PC-9 (cell line): ENCODE measurements around the gene TUBA4A. TPM values are rescaled to one million over a fixed set of nuclear protein-coding genes. Genes with fewer than 3 reads are reported as not detected.

ENCODE experiments used
- BruUV-seq: library from RNA; stranded (reverse); fragments of 400-500 nt; replicated peaks from 2 replicates; lab custom pipeline; 2021; lab: Mats Ljungman, UMichigan
- CTCF ChIA-PET: fragments of 300-600 bp; sonication (Branson Sonifier 250); formaldehyde crosslinking; loops from one replicate; lab custom pipeline; 2022; ENCODE audit warnings: antibody characterized with exemption; lab: Charles Lee
- POLR2A ChIA-PET: fragments of 300-600 bp; sonication (Branson Sonifier 250); formaldehyde crosslinking; loops from one replicate; lab custom pipeline; 2022; ENCODE audit warnings: antibody characterized with exemption; ENCODE audit not compliant: unreplicated experiment; lab: Charles Lee
- DNase-seq, 2 experiments: peaks; one replicate each; pipeline versions ENCODE4 v3.0.0 to v3.0.0-alpha.2; 2015 to 2022; ENCODE audit warnings: mixed read lengths in 1 of 2
- H2AFZ ChIP-seq: fragments of 200-600 bp; sonication (generic); 2 replicates; pipeline ENCODE4 v1.8.1; 2017; ENCODE audit warnings: antibody characterized with exemption
- H3F3A ChIP-seq: fragments of 200-600 bp; sonication (generic); 2 replicates; pipeline ENCODE4 v1.8.1; 2017; ENCODE audit warnings: antibody characterized with exemption, mild to moderate bottlenecking, low read depth; ENCODE audit not compliant: insufficient read depth
- H3K27ac ChIP-seq: fragments of 200-600 bp; sonication (generic); 2 replicates; pipeline ENCODE4 v1.6.1; 2016; ENCODE audit warnings: mixed run types
- H3K27me3 ChIP-seq: fragments of 200-600 bp; sonication (generic); 2 replicates; pipeline ENCODE4 v1.6.1; 2016; ENCODE audit warnings: low read depth, mixed run types; ENCODE audit not compliant: insufficient read depth
- H3K36me3 ChIP-seq: fragments of 200-600 bp; sonication (generic); 2 replicates; pipeline ENCODE4 v1.6.1; 2016; ENCODE audit warnings: low read depth, mixed run types
- H3K4me1 ChIP-seq: fragments of 200-600 bp; sonication (generic); replicated peaks from 2 replicates; pipeline ENCODE4 v1.6.1; 2016; ENCODE audit warnings: mixed run types; ENCODE audit not compliant: insufficient read depth
- H3K4me2 ChIP-seq: fragments of 200-600 bp; sonication (generic); 2 replicates; pipeline ENCODE4 v1.6.1; 2017; ENCODE audit warnings: mixed run types
- H3K4me3 ChIP-seq: fragments of 200-600 bp; sonication (generic); 2 replicates; pipeline ENCODE4 v1.6.1; 2016; ENCODE audit warnings: mixed run types
- H3K79me2 ChIP-seq: fragments of 200-600 bp; sonication (generic); 2 replicates; pipeline ENCODE4 v1.6.1; 2017; ENCODE audit warnings: low read depth, mixed run types
- H3K9me2 ChIP-seq: fragments of 200-600 bp; sonication (generic); 2 replicates; pipeline ENCODE4 v1.8.1; 2017; ENCODE audit warnings: mild to moderate bottlenecking; ENCODE audit not compliant: insufficient read depth
- H3K9me3 ChIP-seq: fragments of 200-600 bp; sonication (generic); 2 replicates; pipeline ENCODE4 v1.8.1; 2016; ENCODE audit warnings: low read depth; ENCODE audit not compliant: insufficient read depth
- H4K20me1 ChIP-seq: fragments of 200-600 bp; sonication (generic); 2 replicates; pipeline ENCODE4 v1.8.1; 2017; ENCODE audit not compliant: insufficient read depth
- EZH2 ChIP-seq: fragments of 200-600 bp; sonication (generic); IDR thresholded peaks from 2 replicates; pipeline ENCODE4 v1.8.0; 2017; ENCODE audit warnings: antibody characterized with exemption, low read depth
- intact Hi-C: fragments of 100-400 bp; cut with micrococcal nuclease; formaldehyde crosslinking; loops from one replicate; pipeline ENCODE4 v1.10.0; 2022; ENCODE audit not compliant: unreplicated experiment
- total RNA-seq: library from RNA; stranded (reverse); gene quantifications from 2 replicates; pipeline ENCODE4 v1.2.3, GENCODE V29; 2021
- TF ChIP-seq, protein P1 (sequence below): fragments of 200-600 bp; sonication (generic); conservative IDR thresholded peaks from 2 replicates; pipeline ENCODE4 v1.6.1; 2017; ENCODE audit warnings: mixed run types, antibody characterized with exemption, mild to moderate bottlenecking, moderate library complexity

Gene TUBA4A
- total RNA-seq, 1 experiment from 2014 or later: 157 TPM

DNA sequence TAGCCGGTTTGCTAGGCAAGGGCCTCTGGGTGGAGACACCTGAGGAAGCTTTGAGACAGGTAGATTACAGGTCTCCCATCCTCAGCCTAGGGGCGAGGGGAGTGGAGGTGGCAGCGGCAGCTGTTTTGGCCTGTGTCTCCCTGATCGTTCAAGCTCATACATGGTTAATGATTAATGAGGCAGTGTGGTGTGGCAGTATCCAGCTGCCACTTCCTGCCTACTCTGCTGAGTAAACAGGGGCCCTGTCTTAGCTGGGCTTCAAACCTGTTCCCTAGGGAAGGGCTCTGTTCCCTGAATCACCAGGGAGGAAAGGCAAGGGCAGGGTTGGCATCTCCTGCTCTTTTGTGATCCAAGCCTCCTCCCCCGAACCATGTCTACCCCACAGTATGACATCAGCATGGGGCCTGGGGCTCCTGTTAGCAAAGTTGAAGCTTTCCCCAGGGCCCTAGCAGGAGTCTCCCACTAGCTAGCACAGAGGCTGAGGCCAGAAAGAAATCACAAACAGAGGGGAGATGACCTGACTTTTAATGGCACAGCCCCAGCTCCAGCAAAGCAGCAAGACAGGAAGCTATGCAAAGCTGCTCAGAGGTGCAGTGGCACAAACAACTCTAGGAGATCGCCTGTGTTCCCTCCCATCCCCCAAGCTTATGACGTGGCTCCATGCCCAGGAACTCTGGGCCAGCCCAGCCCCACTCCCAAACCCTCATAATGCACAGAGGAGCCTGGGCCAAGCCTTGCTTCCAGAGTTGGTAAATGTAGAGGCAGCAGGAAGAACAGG is 4.3 kb downstream of the TUBA4A start:
- Histone ChIP-seq H3K27ac (peak overlapping the region; percentile 78), H3K4me3 (peak overlapping the region; percentile 21; the same call in 1 of the 2 replicates), H3K36me3 (0 out of 2 replicates have a peak, but pooled peaks cover 9% of the 10 kb centered on the region), H3K9me3 (no peaks in the 10 kb centered on the region), H3K4me1 (peaks cover 66% of the 10 kb centered on the region), H4K20me1 (no peaks in the 10 kb centered on the region), H3F3A (peaks cover 44% of the 10 kb centered on the region), H2AFZ (no peak overlapping the region), H3K9me2 (no peaks in the 10 kb centered on the region), H3K27me3 (no peaks in the 10 kb centered on the region), H3K4me2 (peak overlapping the region; percentile 73), H3K79me2 (peaks cover 53% of the 10 kb centered on the region)
- POLR2A ChIA-PET: interaction anchor here (0.5 to 1.6 kb wide), 8 partner anchors 12 to 203 kb away, joined by 4 to 16 read pairs (median 6); partner anchors contain the start of genes ANKZF1 and DNAJB2
- CTCF ChIA-PET: interaction anchor here (0.8 to 1.2 kb wide), 3 partner anchors 25 to 274 kb away, joined by 3 to 13 read pairs (median 5); no protein-coding TSS in a partner anchor
- intact Hi-C loops: loop anchor here (1.0 to 2.0 kb wide), 6 partner anchors 20 to 73 kb away; partner anchors contain the start of genes ANKZF1, ATG9A, CNPPD1 and DNAJB2
- peak; percentile 81 to 86 for DNase-seq
- BruUV-seq: no TSS peak
- no peak for TF ChIP-seq EZH2
- TF ChIP-seq, protein P1, sequence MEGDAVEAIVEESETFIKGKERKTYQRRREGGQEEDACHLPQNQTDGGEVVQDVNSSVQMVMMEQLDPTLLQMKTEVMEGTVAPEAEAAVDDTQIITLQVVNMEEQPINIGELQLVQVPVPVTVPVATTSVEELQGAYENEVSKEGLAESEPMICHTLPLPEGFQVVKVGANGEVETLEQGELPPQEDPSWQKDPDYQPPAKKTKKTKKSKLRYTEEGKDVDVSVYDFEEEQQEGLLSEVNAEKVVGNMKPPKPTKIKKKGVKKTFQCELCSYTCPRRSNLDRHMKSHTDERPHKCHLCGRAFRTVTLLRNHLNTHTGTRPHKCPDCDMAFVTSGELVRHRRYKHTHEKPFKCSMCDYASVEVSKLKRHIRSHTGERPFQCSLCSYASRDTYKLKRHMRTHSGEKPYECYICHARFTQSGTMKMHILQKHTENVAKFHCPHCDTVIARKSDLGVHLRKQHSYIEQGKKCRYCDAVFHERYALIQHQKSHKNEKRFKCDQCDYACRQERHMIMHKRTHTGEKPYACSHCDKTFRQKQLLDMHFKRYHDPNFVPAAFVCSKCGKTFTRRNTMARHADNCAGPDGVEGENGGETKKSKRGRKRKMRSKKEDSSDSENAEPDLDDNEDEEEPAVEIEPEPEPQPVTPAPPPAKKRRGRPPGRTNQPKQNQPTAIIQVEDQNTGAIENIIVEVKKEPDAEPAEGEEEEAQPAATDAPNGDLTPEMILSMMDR: no peak

DNA sequence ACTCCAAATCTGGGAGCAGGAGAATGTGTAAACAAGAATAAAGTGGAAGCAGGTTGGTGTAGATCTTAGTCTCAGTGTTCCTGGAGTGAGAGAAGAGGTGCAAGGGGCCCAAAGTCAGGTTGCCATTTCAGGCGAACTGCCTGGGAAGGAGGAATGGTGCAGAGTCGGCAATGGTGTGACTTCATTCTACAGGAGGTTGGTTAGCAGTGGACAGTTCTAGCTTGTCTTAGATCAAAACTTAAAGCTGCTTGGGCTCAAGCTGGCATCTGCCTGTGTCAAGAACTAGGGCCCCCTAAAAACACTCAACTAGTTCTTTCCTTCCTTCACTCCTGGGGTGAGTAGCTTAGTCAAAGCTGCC is 4.9 kb downstream of the TUBA4A start:
- H3K27ac ChIP-seq: peak overlapping the region; percentile 78
- H3K27me3 ChIP-seq: no peaks in the 10 kb centered on the region
- H3F3A ChIP-seq: peaks cover 44% of the 10 kb centered on the region
- TF ChIP-seq, protein P1: no peak
- no peak for TF ChIP-seq EZH2
- peak overlapping the region; percentile 73 for H3K4me2 ChIP-seq
- no peaks in the 10 kb centered on the region for H3K9me2 ChIP-seq
- no peaks in the 10 kb centered on the region for H3K9me3 ChIP-seq
- intact Hi-C loops: loop anchor here (1.0 to 2.0 kb wide), 6 partner anchors 20 to 72 kb away; partner anchors contain the start of genes ANKZF1, ATG9A, CNPPD1 and DNAJB2
- 0 out of 2 replicates have a peak, but pooled peaks cover 9% of the 10 kb centered on the region for H3K36me3 ChIP-seq
- 0 out of 2 replicates have a peak overlapping the region, but pooled peaks have one; percentile 7 for H3K4me3 ChIP-seq
- peaks cover 53% of the 10 kb centered on the region for H3K79me2 ChIP-seq
- H3K4me1 ChIP-seq: peaks cover 66% of the 10 kb centered on the region
- ChIA-PET POLR2A (interaction anchor here (0.5 to 1.6 kb wide), 5 partner anchors 26 to 204 kb away, joined by 4 to 16 read pairs (median 7); partner anchors contain the start of gene DNAJB2), CTCF (interaction anchor here (1.1 to 1.8 kb wide), 3 partner anchors 26 to 46 kb away, joined by 5 to 13 read pairs (median 6); no protein-coding TSS in a partner anchor)
- no peak for DNase-seq
- H4K20me1 ChIP-seq: no peaks in the 10 kb centered on the region
- H2AFZ ChIP-seq: no peak overlapping the region
- no TSS peak for BruUV-seq
